Forelimb muscle (tissue), 1 donor: Measurements from ENCODE around the gene CPM. TPM values are rescaled to one million over a fixed set of nuclear protein-coding genes. Genes with fewer than 3 reads are reported as not detected.

Source experiments
- DNase-seq: peaks from one replicate; pipeline ENCODE4 v3.0.0-alpha.2; 2013; ENCODE audit warnings: low read depth
- polyA plus RNA-seq: library from polyadenylated mRNA; unstranded; fragments of 120-200 nt; gene quantifications from one replicate; pipeline ENCODE4 v1.2.1, GENCODE V29; 2013; ENCODE audit not compliant: insufficient read length

CPM gene
- polyA plus RNA-seq, 1 donor = 2.5 TPM

GRCh38 chr12:68956466-68956865 is 23.5 kb upstream of the CPM start:
- DNase-seq = no peak

GRCh38 chr12:68954811-68955210 is 21.8 kb upstream of the CPM start:
- no peak for DNase-seq

- no peak for DNase-seq
These were observed 20.6 kb upstream of the CPM start for GRCh38 chr12:68953536-68953935.

- DNase-seq = no peak
These were observed 18.7 kb upstream of the CPM start for GRCh38 chr12:68951652-68952051.

- no peak for DNase-seq
These were observed 17.5 kb upstream of the CPM start for GRCh38 chr12:68950511-68950910.

- DNase-seq = no peak
These were observed 12.3 kb upstream of the CPM start for GRCh38 chr12:68945255-68945654.

GRCh38 chr12:68944296-68945076 is 11.5 kb upstream of the CPM start:
- DNase-seq = no peak

GRCh38 chr12:68943848-68944247 is 10.9 kb upstream of the CPM start:
- no peak for DNase-seq

GRCh38 chr12:68940731-68941130 is 7.8 kb upstream of the CPM start:
- DNase-seq = no peak

GRCh38 chr12:68939505-68939904 is 6.5 kb upstream of the CPM start:
- DNase-seq = no peak

- no peak for DNase-seq
These were observed 1.4 kb upstream of the CPM start for GRCh38 chr12:68934392-68934791.

- DNase-seq = no peak
These were observed 627 bp downstream of the CPM start for GRCh38 chr12:68932128-68932960.

GRCh38 chr12:68930178-68930577 is 2.8 kb downstream of the CPM start:
- no peak for DNase-seq

GRCh38 chr12:68924546-68924945 is 8.4 kb downstream of the CPM start:
- DNase-seq = no peak

GRCh38 chr12:68919581-68920239 is 13.3 kb downstream of the CPM start:
- DNase-seq = no peak

GRCh38 chr12:68918960-68919359 is 14.0 kb downstream of the CPM start:
- DNase-seq = no peak

GRCh38 chr12:68915055-68915454 is 17.9 kb downstream of the CPM start:
- no peak for DNase-seq

- no peak for DNase-seq
These were observed 19.3 kb downstream of the CPM start for GRCh38 chr12:68913682-68914081.

GRCh38 chr12:68912916-68913315 is 20.1 kb downstream of the CPM start:
- no peak for DNase-seq

- no peak for DNase-seq
These were observed 21.7 kb downstream of the CPM start for GRCh38 chr12:68911197-68911718.

GRCh38 chr12:68910128-68910527 is 22.8 kb downstream of the CPM start:
- no peak for DNase-seq

- DNase-seq = no peak
These were observed 24.9 kb downstream of the CPM start for GRCh38 chr12:68908076-68908475.
